Activated naive CD4-positive, alpha-beta T cell treated with anti-CD3 and anti-CD28 coated beads, Interleukin-2, amount 50 U/mL, for 24 hours (primary cell): ENCODE data around the gene MACROD2.

Experiments
- H3K27ac Mint-ChIP-seq: one replicate; pipeline ENCODE4 v1.8.0; 2021; ENCODE audit warnings: mild to moderate bottlenecking, mixed read lengths
- H3K27me3 Mint-ChIP-seq: one replicate; pipeline ENCODE4 v1.8.0; 2021; ENCODE audit warnings: mixed read lengths
- H3K36me3 Mint-ChIP-seq: one replicate; pipeline ENCODE4 v1.8.0; 2021; ENCODE audit warnings: mixed read lengths
- H3K4me1 Mint-ChIP-seq: one replicate; pipeline ENCODE4 v1.8.0; 2021; ENCODE audit warnings: mixed read lengths
- H3K4me3 Mint-ChIP-seq: one replicate; pipeline ENCODE4 v1.8.0; 2021; ENCODE audit warnings: mild to moderate bottlenecking, mixed read lengths
- H3K9me3 Mint-ChIP-seq: one replicate; pipeline ENCODE4 v1.8.0; 2021; ENCODE audit warnings: mixed read lengths

The MACROD2 gene

DNA sequence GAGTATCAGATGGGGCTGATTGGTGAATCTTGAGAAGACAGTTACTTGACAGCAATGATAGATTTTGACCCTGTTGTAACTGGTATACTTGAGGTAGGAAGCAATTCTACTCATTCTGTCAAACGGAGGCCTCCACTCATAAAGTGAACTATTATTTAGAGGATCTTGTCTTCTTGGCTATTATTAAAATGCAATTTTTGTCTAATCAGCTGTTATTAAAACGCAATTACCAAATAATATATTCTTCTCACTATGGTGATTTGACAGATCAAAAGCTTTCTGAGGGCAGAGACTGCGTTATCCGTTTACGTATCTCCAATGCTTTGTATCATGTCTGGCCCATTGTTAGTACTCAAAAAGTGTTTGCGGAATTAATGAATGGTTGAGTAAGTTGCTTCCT lies 120.7 kb downstream of the MACROD2 start:
- Mint-ChIP-seq H3K36me3 (no peaks in the 10 kb centered on the region), H3K27me3 (no peaks in the 10 kb centered on the region), H3K27ac (no peak overlapping the region), H3K4me3 (no peak overlapping the region), H3K4me1 (no peaks in the 10 kb centered on the region), H3K9me3 (peaks cover 11% of the 10 kb centered on the region)

GRCh38 chr20:14117768-14118167 lies 122.5 kb downstream of the MACROD2 start:
- Mint-ChIP-seq H3K9me3 (peaks cover 6% of the 10 kb centered on the region), H3K27me3 (no peaks in the 10 kb centered on the region), H3K36me3 (no peaks in the 10 kb centered on the region)

GRCh38 chr20:14126856-14127255 lies 131.5 kb downstream of the MACROD2 start:
- H3K27ac Mint-ChIP-seq = no peak overlapping the region
- no peaks in the 10 kb centered on the region for H3K36me3 Mint-ChIP-seq
- no peaks in the 10 kb centered on the region for H3K27me3 Mint-ChIP-seq
- no peak overlapping the region for H3K4me3 Mint-ChIP-seq
- H3K4me1 Mint-ChIP-seq = no peaks in the 10 kb centered on the region
- H3K9me3 Mint-ChIP-seq = peaks cover 13% of the 10 kb centered on the region

More at GRCh38 chr20:14117768-14118167, 122.5 kb downstream of the MACROD2 start:
- no peak overlapping the region for H3K27ac Mint-ChIP-seq
- no peak overlapping the region for H3K4me3 Mint-ChIP-seq
- no peaks in the 10 kb centered on the region for H3K4me1 Mint-ChIP-seq

- H3K9me3 Mint-ChIP-seq = peaks cover 13% of the 10 kb centered on the region
- H3K27me3 Mint-ChIP-seq = no peaks in the 10 kb centered on the region
- no peak overlapping the region for H3K4me3 Mint-ChIP-seq
- no peaks in the 10 kb centered on the region for H3K36me3 Mint-ChIP-seq
- no peaks in the 10 kb centered on the region for H3K4me1 Mint-ChIP-seq
- H3K27ac Mint-ChIP-seq = no peak overlapping the region
These were observed 132.4 kb downstream of the MACROD2 start for GRCh38 chr20:14127514-14128223.

GRCh38 chr20:14134004-14134403 lies 138.7 kb downstream of the MACROD2 start:
- Mint-ChIP-seq H3K4me1 (no peaks in the 10 kb centered on the region), H3K27me3 (no peaks in the 10 kb centered on the region), H3K36me3 (no peaks in the 10 kb centered on the region), H3K27ac (no peak overlapping the region), H3K9me3 (peaks cover 5% of the 10 kb centered on the region), H3K4me3 (no peak overlapping the region)

DNA sequence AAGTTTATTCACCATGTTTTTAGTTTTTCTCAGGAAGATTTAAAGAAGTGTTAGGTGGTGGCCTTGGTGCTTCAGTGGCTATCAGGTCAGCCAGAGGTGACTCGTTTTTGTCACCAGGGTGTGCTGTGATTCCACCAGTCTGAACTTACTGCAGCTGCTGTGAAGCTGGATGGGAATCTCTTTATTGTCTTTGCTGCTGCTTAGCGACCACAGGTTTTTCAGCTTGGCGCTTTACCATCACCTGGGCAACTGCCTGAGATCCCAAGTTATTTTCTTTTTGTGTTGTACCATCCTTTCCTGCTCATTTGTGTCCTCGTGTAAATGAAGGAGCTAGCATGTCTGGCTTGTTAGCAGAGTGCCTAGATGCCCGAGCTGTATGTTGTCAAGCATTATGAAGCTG lies 146.9 kb downstream of the MACROD2 start:
- Mint-ChIP-seq H3K27ac (no peak overlapping the region), H3K9me3 (no peaks in the 10 kb centered on the region), H3K4me3 (no peak overlapping the region), H3K4me1 (no peaks in the 10 kb centered on the region), H3K27me3 (no peaks in the 10 kb centered on the region), H3K36me3 (no peaks in the 10 kb centered on the region)

- Mint-ChIP-seq H3K27ac (no peak overlapping the region), H3K36me3 (no peaks in the 10 kb centered on the region), H3K4me1 (no peaks in the 10 kb centered on the region), H3K9me3 (no peaks in the 10 kb centered on the region), H3K27me3 (no peaks in the 10 kb centered on the region), H3K4me3 (no peak overlapping the region)
These were observed 147.8 kb downstream of the MACROD2 start for GRCh38 chr20:14142964-14143627.

DNA sequence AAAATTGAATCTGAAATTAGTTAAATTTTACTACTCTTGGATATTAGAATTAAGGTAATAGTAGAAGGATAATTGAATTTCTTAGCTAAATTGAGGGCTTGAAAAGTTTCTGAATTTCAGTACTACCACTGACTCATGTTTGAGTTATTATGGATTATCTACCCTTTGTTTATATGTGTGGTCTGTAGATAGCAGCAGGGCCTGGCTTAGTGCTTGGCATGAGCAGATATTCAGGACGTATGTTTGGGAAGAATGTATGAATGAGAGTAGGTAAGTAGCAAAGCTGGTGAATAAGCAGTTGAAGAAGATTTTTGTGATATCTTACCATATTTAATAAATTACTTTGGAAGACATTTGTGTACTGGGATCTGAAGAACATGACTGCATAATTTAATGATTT lies 152.7 kb downstream of the MACROD2 start:
- no peak overlapping the region for H3K4me3 Mint-ChIP-seq
- H3K36me3 Mint-ChIP-seq = no peaks in the 10 kb centered on the region
- H3K9me3 Mint-ChIP-seq = no peaks in the 10 kb centered on the region

GRCh38 chr20:14155361-14155760 lies 160.0 kb downstream of the MACROD2 start:
- H3K9me3 Mint-ChIP-seq = peaks cover 9% of the 10 kb centered on the region
- H3K27ac Mint-ChIP-seq = no peak overlapping the region
- H3K36me3 Mint-ChIP-seq = no peaks in the 10 kb centered on the region
- H3K27me3 Mint-ChIP-seq = no peaks in the 10 kb centered on the region
- no peak overlapping the region for H3K4me3 Mint-ChIP-seq
- H3K4me1 Mint-ChIP-seq = no peaks in the 10 kb centered on the region

More for the DNA sequence above, 152.7 kb downstream of the MACROD2 start:
- Mint-ChIP-seq H3K27me3 (no peaks in the 10 kb centered on the region), H3K27ac (no peak overlapping the region), H3K4me1 (no peaks in the 10 kb centered on the region)

DNA sequence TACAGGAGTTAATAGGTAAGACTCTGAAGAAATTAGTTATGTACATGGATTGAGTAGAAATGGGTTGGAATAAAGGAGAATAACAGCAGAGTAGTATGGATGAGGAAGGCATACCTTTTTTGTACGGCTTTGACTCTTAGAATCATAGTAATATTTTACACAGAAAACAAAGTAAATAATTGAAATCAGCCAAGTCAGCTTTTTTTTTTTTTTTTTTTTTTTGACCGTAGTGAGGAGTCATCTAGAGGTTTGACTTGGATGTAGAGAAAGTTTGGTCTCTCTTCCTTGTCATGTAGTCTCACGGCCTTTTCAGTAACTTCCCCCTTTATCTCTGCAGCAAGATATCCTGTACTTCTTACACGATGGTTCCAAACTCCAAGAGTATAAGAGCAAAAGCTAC lies 183.2 kb downstream of the MACROD2 start:
- Mint-ChIP-seq H3K9me3 (peaks cover 6% of the 10 kb centered on the region), H3K27ac (no peak overlapping the region), H3K4me3 (no peak overlapping the region), H3K4me1 (no peaks in the 10 kb centered on the region), H3K36me3 (no peaks in the 10 kb centered on the region), H3K27me3 (no peaks in the 10 kb centered on the region)

DNA sequence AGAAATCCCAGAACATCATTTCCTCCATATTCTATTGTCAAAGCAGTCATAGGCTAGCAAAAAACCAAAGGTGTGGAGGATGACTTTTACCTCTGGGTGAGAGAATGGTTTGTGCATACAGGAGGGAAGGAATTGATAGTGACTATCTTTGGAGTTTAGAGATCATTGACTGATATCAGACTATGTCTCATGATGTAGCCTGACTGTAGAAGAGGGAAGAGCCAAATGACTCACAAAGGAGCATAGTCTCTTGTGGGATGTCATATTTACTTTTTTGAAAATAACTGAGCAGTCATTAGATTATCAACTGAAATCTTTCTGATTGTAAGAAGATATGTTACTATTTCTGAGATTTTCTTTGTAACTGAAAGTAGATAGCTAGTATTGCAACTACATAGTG lies 183.6 kb downstream of the MACROD2 start:
- Mint-ChIP-seq H3K36me3 (no peaks in the 10 kb centered on the region), H3K9me3 (peaks cover 3% of the 10 kb centered on the region), H3K27ac (no peak overlapping the region), H3K4me3 (no peak overlapping the region), H3K4me1 (no peaks in the 10 kb centered on the region), H3K27me3 (no peaks in the 10 kb centered on the region)

DNA sequence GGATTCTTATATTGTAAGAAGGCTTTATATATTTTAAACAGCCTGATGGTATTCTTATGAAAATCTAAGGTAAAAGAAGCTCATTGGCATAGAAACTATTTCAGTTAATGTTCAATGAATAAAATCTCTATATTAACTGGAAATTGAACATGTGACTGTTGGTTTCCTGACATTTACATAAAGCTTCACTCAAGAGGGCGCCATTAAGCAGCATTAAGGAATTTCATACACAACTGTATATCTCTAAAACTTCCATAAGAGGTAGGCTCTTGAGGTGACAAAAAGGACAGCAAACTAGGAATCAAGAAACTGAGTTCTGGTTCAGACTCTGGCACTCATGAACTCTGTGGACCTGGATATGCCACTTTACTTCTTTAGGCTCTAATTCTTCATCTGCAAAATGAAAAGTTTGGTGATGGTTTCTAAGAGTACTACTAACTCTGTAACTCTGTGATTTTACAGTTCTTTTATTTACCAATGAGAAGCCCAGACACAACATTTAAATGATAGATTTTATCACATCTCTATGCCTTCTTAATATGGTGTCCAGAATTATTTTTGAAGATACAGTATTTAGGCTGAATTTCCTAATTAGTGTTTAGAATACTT lies 194.6 kb downstream of the MACROD2 start:
- Mint-ChIP-seq H3K36me3 (no peaks in the 10 kb centered on the region), H3K9me3 (peaks cover 12% of the 10 kb centered on the region), H3K4me1 (no peaks in the 10 kb centered on the region), H3K27ac (no peak overlapping the region), H3K27me3 (no peaks in the 10 kb centered on the region), H3K4me3 (no peak overlapping the region)

GRCh38 chr20:14191559-14191958 lies 196.2 kb downstream of the MACROD2 start:
- H3K9me3 Mint-ChIP-seq = peaks cover 12% of the 10 kb centered on the region
- no peaks in the 10 kb centered on the region for H3K36me3 Mint-ChIP-seq
- no peaks in the 10 kb centered on the region for H3K4me1 Mint-ChIP-seq
- H3K4me3 Mint-ChIP-seq = no peak overlapping the region
- no peak overlapping the region for H3K27ac Mint-ChIP-seq
- H3K27me3 Mint-ChIP-seq = no peaks in the 10 kb centered on the region

- Mint-ChIP-seq H3K27me3 (no peaks in the 10 kb centered on the region), H3K9me3 (peaks cover 12% of the 10 kb centered on the region), H3K27ac (no peak overlapping the region), H3K4me3 (no peak overlapping the region), H3K36me3 (no peaks in the 10 kb centered on the region), H3K4me1 (no peaks in the 10 kb centered on the region)
These were observed 198.1 kb downstream of the MACROD2 start for GRCh38 chr20:14193443-14193842.

GRCh38 chr20:14193885-14194284 lies 198.6 kb downstream of the MACROD2 start:
- peaks cover 12% of the 10 kb centered on the region for H3K9me3 Mint-ChIP-seq
- no peaks in the 10 kb centered on the region for H3K4me1 Mint-ChIP-seq
- no peak overlapping the region for H3K4me3 Mint-ChIP-seq
- no peaks in the 10 kb centered on the region for H3K27me3 Mint-ChIP-seq
- H3K36me3 Mint-ChIP-seq = no peaks in the 10 kb centered on the region
- H3K27ac Mint-ChIP-seq = no peak overlapping the region

GRCh38 chr20:14197097-14197496 lies 201.8 kb downstream of the MACROD2 start:
- no peaks in the 10 kb centered on the region for H3K36me3 Mint-ChIP-seq
- H3K9me3 Mint-ChIP-seq = peaks cover 11% of the 10 kb centered on the region
- H3K4me1 Mint-ChIP-seq = no peaks in the 10 kb centered on the region
- H3K4me3 Mint-ChIP-seq = no peak overlapping the region
- H3K27ac Mint-ChIP-seq = no peak overlapping the region
- H3K27me3 Mint-ChIP-seq = no peaks in the 10 kb centered on the region
